B cell (primary cell): ENCODE results near the gene HMCN1.

Experiments
- CTCF ChIP-seq: fragments of 200-600 bp; IDR thresholded peaks from one replicate; pipeline ENCODE4 v1.8.0; 2022; ENCODE audit warnings: antibody characterized with exemption, mild to moderate bottlenecking
- EZH2 ChIP-seq: IDR thresholded peaks from 2 replicates; pipeline ENCODE4 v1.6.1; 2012; ENCODE audit warnings: borderline replicate concordance, low read depth, mild to moderate bottlenecking, moderate library complexity, low read length; ENCODE audit not compliant: insufficient read depth, poor library complexity, severe bottlenecking

- TF ChIP-seq CTCF: no peak
- TF ChIP-seq EZH2: no peak
Measured at GRCh38 chr1:185699874-185700273, 34.3 kb upstream of the HMCN1 start.
